Left hindlimb (tissue), 1 donor: ENCODE measurements around the gene AP1S1.
"Not testable (repeated sequence)": the region's sequence is repeated elsewhere in the genome, so short reads cannot be mapped to it uniquely, and the experiment has no call there.

Experiments used
- DNase-seq: peaks from one replicate; pipeline ENCODE4 v3.0.0-alpha.2; 2018

AP1S1 gene

DNA sequence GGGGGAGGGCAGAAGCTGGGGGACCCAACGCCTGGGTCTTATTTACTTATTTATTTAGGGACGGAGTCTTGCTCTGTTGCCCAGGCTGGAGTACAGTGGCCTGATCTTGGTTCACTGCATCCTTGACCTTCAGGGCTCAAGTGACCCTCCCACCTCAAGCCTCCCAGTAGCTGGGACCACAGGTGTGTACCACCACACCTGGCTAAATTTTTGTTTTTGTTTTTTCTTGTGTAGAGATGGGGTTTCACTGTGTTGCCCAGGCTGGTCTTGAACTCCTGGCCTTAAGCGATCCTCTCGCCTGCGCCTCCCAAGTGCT lies 48.3 kb downstream of the AP1S1 start:
- no peak for DNase-seq

DNA sequence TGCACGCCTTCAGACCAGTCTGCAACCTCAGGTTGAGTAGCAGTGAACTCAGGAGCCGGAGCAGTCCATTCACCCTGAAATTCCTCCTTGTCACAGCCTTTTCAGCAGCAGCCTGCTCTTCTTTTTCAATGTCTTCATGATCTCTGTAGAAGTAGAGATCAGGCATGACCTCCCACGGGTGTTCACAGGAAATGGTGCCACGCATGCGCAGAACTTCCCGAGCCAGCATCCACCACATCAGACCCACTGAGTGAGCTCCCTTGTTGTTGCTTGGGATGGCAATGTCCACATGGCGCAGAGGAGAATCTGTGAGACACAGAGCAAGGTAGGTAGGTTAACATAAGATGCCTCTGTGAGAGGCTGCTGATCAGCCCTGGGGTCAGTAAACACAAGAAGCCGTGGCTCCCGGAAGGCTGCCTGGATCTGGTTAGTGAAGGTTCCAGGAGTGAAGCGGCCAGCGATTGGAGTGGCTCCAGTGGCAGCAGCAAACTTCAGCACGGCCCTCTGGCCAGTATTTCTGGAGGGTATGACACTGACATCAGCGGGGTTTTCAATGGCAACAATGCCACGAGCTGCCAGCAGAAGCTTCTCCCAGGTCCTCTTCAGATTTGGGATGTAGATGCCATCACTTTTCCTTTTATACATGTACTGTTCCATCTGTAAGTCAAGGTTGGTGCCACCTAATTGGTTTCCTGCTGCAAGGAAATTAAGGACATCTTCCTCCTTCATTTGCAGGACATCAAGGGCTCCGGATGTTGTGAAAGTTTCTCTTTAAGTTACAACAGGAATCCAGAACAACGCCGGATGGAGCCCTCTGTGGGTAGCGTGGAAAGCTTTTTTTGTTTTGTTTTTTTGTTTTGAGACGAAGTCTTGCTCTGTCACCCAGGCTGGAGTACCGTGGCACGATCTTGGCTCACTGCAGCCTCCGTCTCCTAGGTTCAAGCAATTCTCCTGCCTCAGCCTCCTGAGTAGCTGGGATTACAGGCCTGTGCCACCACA lies 49.8 kb downstream of the AP1S1 start:
- DNase-seq = not testable (repeated sequence)

DNA sequence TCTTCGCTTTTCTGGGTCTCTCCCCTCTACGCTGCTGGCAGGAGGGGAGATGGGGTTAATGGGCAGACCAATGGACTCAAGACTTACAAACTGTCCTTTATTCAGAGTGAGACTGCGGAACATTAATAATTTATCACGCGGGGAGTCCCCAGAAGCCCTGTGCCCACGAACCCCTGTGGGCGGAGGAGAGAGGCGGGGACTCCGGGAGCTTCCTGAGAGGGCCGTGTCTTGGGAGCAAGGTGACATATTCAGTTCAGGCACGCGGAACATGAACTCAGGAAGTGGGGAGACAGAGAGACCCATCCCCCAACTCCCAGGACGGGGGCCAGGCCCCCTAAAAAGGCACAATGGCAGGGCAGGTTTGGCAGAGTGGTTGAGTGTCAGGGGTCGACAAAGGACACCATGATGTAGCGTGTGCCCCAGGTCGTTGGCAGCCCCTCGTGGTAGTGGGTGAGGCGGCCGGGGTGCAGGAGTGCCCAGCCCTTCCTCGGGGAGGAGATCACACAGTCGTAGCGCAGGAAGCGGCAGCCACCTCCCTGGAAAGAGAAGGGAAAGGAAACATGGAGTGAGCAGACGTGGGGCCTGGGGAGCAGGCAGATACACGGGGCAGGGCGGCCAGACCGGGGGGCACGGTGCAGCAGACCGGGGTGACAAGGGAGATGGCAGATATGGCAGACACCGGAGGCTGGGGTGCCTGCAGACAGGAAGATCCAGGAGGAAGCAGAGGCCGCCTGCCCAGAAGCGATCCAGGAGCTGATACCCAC lies 51.8 kb downstream of the AP1S1 start:
- DNase-seq = no peak

DNA sequence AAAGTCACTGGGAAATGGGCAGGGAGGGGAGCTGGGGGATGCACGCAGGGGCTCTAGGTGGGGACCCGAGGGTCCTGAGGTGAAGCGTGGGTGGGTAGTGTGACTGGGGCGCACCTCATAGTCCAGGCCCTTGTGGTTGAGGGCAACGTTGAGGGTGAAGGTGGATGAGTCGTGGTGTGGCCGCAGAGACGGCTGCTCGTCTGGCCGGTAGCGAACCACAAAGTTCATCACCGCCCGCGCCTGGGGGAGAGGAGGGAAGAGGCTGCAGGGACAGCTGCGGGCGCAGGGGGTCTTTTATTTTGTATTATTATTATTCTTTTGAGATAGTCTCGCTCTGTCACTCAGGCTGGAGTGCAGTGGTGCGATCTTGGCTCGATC lies 52.4 kb downstream of the AP1S1 start:
- DNase-seq = no peak

DNA sequence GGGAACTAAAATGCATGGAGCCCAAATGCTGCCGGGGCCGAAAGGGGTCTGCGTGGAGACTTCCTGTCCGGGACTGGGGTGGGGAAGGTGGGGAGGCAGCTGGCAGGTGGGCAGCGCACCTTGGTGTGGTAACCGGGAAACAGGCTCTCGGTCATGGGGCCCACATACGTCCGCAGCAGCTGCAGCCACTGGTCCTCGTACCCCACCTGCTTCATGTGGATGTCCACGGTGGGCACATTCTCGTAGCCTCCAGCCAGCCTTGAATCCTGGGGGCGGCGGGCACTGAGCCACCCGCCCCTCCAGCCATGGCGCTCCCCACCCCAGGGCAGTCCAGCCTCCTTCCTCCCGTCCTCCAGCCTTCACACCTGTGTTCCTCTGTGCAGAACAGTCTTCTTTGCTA lies 53.2 kb downstream of the AP1S1 start:
- no peak for DNase-seq

DNA sequence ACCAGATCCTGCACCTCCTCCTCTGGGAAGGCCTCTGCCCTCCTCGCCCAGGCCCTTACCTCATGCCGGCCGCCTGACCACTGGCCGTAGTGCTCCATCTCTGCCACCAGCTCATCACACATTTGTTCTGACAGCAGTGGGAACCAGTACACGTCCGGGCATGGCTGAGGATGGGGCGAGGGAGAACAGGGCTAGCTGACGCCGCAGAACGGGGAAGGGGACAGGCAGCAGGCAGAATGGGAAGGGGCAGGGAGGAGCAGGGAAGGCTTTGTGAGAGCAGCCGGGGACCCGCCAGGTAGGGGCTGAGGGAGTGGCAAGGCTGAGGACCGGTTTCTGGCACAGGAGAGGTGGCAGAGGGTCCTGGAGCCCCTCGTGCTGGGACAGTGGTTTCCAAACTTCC lies 54.5 kb downstream of the AP1S1 start:
- DNase-seq = no peak

DNA sequence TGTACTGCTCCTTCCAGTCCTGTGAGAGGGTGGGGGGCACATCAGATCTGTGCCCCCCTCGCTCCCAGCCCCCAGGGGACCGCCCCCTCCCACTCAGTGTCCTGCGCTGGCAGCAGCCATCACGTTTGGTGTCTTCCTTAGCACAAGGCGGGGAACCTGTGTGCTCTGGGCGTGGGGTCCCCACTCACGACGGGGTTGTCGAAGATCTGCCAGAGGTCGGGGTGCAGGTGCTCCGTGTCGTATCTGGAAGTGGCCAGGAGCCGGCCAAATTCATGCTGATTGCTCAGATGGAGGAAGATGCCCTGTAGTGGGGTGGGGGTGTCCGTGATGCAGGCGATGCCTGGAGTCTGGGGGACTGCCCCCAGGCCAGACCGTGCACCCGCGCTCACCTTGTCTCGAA lies 55.9 kb downstream of the AP1S1 start:
- DNase-seq = no peak
